ENCODE measurements around the gene EPB41. TPM values are rescaled to one million over a fixed set of nuclear protein-coding genes. Genes with fewer than 3 reads are reported as not detected.

EPB41 gene
- total RNA-seq, 1 experiment from 2014 or later, result 41.7 TPM

DNA sequence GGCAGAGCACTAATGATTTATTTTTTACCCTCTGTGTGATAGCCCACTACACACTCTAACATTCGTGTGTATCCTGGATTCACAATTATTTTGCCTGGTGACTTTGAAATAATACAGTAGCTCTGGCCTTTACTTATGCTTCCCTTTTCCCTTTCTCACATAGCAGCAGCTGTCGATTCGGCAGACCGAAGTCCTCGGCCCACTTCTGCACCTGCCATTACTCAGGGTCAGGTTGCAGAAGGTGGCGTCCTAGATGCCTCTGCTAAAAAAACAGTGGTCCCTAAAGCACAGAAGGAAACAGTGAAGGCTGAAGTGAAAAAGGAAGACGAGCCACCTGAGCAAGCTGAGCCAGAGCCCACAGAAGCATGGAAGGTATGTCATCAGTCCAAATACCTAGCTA is 138.6 kb downstream of the EPB41 start:
- DNase-seq (ENCODE audit: low read depth, low spot score) (no peak), ATAC-seq (no peak)
- intact Hi-C loops (cut with micrococcal nuclease), result no loop called here
- H3K36me3 ChIP-seq (ENCODE audit: control insufficient read depth in 1 of 2, insufficient read depth in 2 of 2, low read length in 2 of 2), result no peaks in the 10 kb centered on the region
- no TSS peak for BruUV-seq (replicated peaks)
- no peak overlapping the region for H3K27ac ChIP-seq (ENCODE audit: low read depth, low read length)
- no peaks in the 10 kb centered on the region for H3K79me2 ChIP-seq (ENCODE audit: insufficient read depth, low read length)
- no peak for TF ChIP-seq EZH2 (IDR thresholded peaks at IDR 0.05)
- H3K4me2 ChIP-seq (ENCODE audit: low read length), result no peak overlapping the region
- RAD21 ChIA-PET (ENCODE audit: low non-redundant PET in 1 of 2, low total read pairs in 2 of 2, uncharacterized antibody in 2 of 2, unreplicated experiment in 2 of 2), result no interaction called here
- no peaks in the 10 kb centered on the region for H3K9me2 ChIP-seq (ENCODE audit: insufficient read depth)
- H3K27me3 ChIP-seq (ENCODE audit: insufficient read depth, low read length), result no peaks in the 10 kb centered on the region
- H4K20me1 ChIP-seq (ENCODE audit: insufficient read depth), result no peaks in the 10 kb centered on the region
- CTCF ChIA-PET, result no interaction called here
- no peaks in the 10 kb centered on the region for H3K9me3 ChIP-seq (ENCODE audit: control insufficient read depth in 1 of 2, insufficient read depth in 1 of 2, low read depth in 1 of 2, low read length in 2 of 2)
- H2AFZ ChIP-seq (ENCODE audit: low read depth, low read length, poor library complexity, severe bottlenecking), result no peak overlapping the region
- POLR2A ChIA-PET, result no interaction called here
- H3K4me1 ChIP-seq (ENCODE audit: control insufficient read depth in 1 of 2, insufficient read depth in 2 of 2, low read length in 2 of 2), result no peaks in the 10 kb centered on the region
- no peak overlapping the region for H3K4me3 ChIP-seq (replicated peaks in 1 of 2; ENCODE audit: low read depth in 1 of 2, low read length in 2 of 2)
- H3K9ac ChIP-seq (ENCODE audit: low read length), result no peak overlapping the region

DNA sequence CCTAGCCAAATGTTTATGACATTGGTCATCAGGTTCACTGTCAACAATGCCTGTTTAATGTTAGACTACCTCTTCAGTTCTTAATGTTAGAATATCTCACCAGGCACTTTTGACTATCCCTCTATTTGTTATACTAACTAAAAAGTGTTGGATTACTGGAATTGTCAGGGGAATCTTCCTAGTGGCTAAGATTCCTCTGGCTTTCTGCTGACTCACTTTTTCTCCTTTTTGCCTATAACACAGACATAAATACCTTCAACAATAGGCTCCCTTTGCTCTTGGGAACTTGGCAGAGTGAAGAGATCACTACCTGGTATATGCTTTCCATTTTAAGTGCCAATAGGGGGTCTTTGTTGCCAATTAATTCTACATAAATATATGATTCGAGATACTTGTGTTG is 140.8 kb downstream of the EPB41 start:
- TF ChIP-seq YY1 (IDR thresholded peaks at IDR 0.05; ENCODE audit: extremely low read depth, insufficient replicate concordance, low read depth, low read length) (no peak), SP1 (IDR thresholded peaks at IDR 0.05; ENCODE audit: low read depth) (no peak), EGR1 (IDR thresholded peaks at IDR 0.05; ENCODE audit: low read depth) (no peak), ZFX (IDR thresholded peaks at IDR 0.05) (no peak), RAD21 (IDR thresholded peaks at IDR 0.05; ENCODE audit: low read depth) (no peak), POLR2AphosphoS5 (IDR thresholded peaks at IDR 0.05; ENCODE audit: low read depth, low read length) (no peak), SRF (IDR thresholded peaks at IDR 0.05; ENCODE audit: low read depth) (no peak), EZH2 (IDR thresholded peaks at IDR 0.05) (no peak), ZNF274 (IDR thresholded peaks at IDR 0.05; ENCODE audit: low read depth, low read length) (no peak), TCF7L2 (IDR thresholded peaks at IDR 0.05; ENCODE audit: borderline replicate concordance, extremely low read depth, insufficient read depth, insufficient read length) (no peak), ELF1 (IDR thresholded peaks at IDR 0.05; ENCODE audit: borderline replicate concordance, low read depth) (no peak), CEBPB (IDR thresholded peaks at IDR 0.05; ENCODE audit: low read depth) (no peak), JUND (IDR thresholded peaks at IDR 0.05) (no peak)
- TF ChIP-seq, protein P1, sequence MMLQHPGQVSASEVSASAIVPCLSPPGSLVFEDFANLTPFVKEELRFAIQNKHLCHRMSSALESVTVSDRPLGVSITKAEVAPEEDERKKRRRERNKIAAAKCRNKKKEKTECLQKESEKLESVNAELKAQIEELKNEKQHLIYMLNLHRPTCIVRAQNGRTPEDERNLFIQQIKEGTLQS (IDR thresholded peaks at IDR 0.05), result no peak
- TF ChIP-seq, protein P2, sequence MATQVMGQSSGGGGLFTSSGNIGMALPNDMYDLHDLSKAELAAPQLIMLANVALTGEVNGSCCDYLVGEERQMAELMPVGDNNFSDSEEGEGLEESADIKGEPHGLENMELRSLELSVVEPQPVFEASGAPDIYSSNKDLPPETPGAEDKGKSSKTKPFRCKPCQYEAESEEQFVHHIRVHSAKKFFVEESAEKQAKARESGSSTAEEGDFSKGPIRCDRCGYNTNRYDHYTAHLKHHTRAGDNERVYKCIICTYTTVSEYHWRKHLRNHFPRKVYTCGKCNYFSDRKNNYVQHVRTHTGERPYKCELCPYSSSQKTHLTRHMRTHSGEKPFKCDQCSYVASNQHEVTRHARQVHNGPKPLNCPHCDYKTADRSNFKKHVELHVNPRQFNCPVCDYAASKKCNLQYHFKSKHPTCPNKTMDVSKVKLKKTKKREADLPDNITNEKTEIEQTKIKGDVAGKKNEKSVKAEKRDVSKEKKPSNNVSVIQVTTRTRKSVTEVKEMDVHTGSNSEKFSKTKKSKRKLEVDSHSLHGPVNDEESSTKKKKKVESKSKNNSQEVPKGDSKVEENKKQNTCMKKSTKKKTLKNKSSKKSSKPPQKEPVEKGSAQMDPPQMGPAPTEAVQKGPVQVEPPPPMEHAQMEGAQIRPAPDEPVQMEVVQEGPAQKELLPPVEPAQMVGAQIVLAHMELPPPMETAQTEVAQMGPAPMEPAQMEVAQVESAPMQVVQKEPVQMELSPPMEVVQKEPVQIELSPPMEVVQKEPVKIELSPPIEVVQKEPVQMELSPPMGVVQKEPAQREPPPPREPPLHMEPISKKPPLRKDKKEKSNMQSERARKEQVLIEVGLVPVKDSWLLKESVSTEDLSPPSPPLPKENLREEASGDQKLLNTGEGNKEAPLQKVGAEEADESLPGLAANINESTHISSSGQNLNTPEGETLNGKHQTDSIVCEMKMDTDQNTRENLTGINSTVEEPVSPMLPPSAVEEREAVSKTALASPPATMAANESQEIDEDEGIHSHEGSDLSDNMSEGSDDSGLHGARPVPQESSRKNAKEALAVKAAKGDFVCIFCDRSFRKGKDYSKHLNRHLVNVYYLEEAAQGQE (IDR thresholded peaks at IDR 0.05; ENCODE audit: low read depth), result no peak
- TF ChIP-seq, protein P3, sequence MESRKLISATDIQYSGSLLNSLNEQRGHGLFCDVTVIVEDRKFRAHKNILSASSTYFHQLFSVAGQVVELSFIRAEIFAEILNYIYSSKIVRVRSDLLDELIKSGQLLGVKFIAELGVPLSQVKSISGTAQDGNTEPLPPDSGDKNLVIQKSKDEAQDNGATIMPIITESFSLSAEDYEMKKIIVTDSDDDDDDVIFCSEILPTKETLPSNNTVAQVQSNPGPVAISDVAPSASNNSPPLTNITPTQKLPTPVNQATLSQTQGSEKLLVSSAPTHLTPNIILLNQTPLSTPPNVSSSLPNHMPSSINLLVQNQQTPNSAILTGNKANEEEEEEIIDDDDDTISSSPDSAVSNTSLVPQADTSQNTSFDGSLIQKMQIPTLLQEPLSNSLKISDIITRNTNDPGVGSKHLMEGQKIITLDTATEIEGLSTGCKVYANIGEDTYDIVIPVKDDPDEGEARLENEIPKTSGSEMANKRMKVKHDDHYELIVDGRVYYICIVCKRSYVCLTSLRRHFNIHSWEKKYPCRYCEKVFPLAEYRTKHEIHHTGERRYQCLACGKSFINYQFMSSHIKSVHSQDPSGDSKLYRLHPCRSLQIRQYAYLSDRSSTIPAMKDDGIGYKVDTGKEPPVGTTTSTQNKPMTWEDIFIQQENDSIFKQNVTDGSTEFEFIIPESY (IDR thresholded peaks at IDR 0.05; ENCODE audit: extremely low read depth, insufficient replicate concordance, low read length), result no peak
- Histone ChIP-seq H3K9me3 (ENCODE audit: control insufficient read depth in 1 of 2, insufficient read depth in 1 of 2, low read depth in 1 of 2, low read length in 2 of 2) (no peaks in the 10 kb centered on the region), H3K4me1 (ENCODE audit: control insufficient read depth in 1 of 2, insufficient read depth in 2 of 2, low read length in 2 of 2) (no peaks in the 10 kb centered on the region), H3K27ac (ENCODE audit: low read depth, low read length) (no peak overlapping the region), H3K4me3 (replicated peaks in 1 of 2; ENCODE audit: low read depth in 1 of 2, low read length in 2 of 2) (no peak overlapping the region), H3K27me3 (ENCODE audit: insufficient read depth, low read length) (no peaks in the 10 kb centered on the region), H2AFZ (ENCODE audit: low read depth, low read length, poor library complexity, severe bottlenecking) (no peak overlapping the region), H3K4me2 (ENCODE audit: low read length) (no peak overlapping the region), H3K79me2 (ENCODE audit: insufficient read depth, low read length) (no peaks in the 10 kb centered on the region), H3K36me3 (ENCODE audit: control insufficient read depth in 1 of 2, insufficient read depth in 2 of 2, low read length in 2 of 2) (no peaks in the 10 kb centered on the region), H3K9me2 (ENCODE audit: insufficient read depth) (no peaks in the 10 kb centered on the region), H3K9ac (ENCODE audit: low read length) (no peak overlapping the region), H4K20me1 (ENCODE audit: insufficient read depth) (no peaks in the 10 kb centered on the region)
- ChIA-PET CTCF (no interaction called here), POLR2A (no interaction called here), RAD21 (ENCODE audit: low non-redundant PET in 1 of 2, low total read pairs in 2 of 2, uncharacterized antibody in 2 of 2, unreplicated experiment in 2 of 2) (no interaction called here)
- ATAC-seq (no peak), DNase-seq (ENCODE audit: low read depth, low spot score) (no peak)
- no TSS peak for BruUV-seq (replicated peaks)
- intact Hi-C loops (cut with micrococcal nuclease), result no loop called here
